HG03432 (cell line): ENCODE measurements around the gene KIF12.

ENCODE experiments used
- ATAC-seq: cut with Tn5 transposase; IDR thresholded peaks from one replicate; pipeline ENCODE4 v1.9.1; 2021; ENCODE audit warnings: mild to moderate bottlenecking, moderate library complexity; ENCODE audit not compliant: unreplicated experiment

Gene KIF12

GRCh38 chr9:114107286-114108001, 8.4 kb upstream of the KIF12 start:
- ATAC-seq, result no peak

- ATAC-seq, result no peak
Observed at GRCh38 chr9:114105236-114105635, 6.1 kb upstream of the KIF12 start.

- no peak for ATAC-seq
Observed at GRCh38 chr9:114102484-114102883, 3.4 kb upstream of the KIF12 start.

GRCh38 chr9:114100536-114100935, 1.4 kb upstream of the KIF12 start:
- ATAC-seq, result no peak

- no peak for ATAC-seq
Observed at GRCh38 chr9:114099669-114100270, 678 bp upstream of the KIF12 start.

- ATAC-seq, result no peak
Observed at GRCh38 chr9:114098021-114098935, 814 bp downstream of the KIF12 start.

GRCh38 chr9:114097613-114098020, 1.5 kb downstream of the KIF12 start:
- no peak for ATAC-seq

- no peak for ATAC-seq
Observed at GRCh38 chr9:114096866-114097612, 2.1 kb downstream of the KIF12 start.

GRCh38 chr9:114096041-114096511, 3.0 kb downstream of the KIF12 start:
- ATAC-seq, result no peak

GRCh38 chr9:114094971-114095370, 4.1 kb downstream of the KIF12 start:
- no peak for ATAC-seq

- ATAC-seq, result no peak
Observed at GRCh38 chr9:114093761-114094505, 5.2 kb downstream of the KIF12 start.

- ATAC-seq, result no peak
Observed at GRCh38 chr9:114093031-114093471, 6.0 kb downstream of the KIF12 start.

- ATAC-seq, result no peak
Observed at GRCh38 chr9:114092336-114092735, 6.8 kb downstream of the KIF12 start.

- ATAC-seq, result no peak
Observed at GRCh38 chr9:114091711-114092110, 7.4 kb downstream of the KIF12 start.

- ATAC-seq, result no peak
Observed at GRCh38 chr9:114090798-114091197, 8.3 kb downstream of the KIF12 start.

- ATAC-seq, result no peak
Observed at GRCh38 chr9:114089206-114089840, 9.8 kb downstream of the KIF12 start.

- ATAC-seq, result no peak
Observed at GRCh38 chr9:114088571-114089170, 10.4 kb downstream of the KIF12 start.

- no peak for ATAC-seq
Observed at GRCh38 chr9:114087721-114088120, 11.4 kb downstream of the KIF12 start.

GRCh38 chr9:114086607-114087006, 12.5 kb downstream of the KIF12 start:
- ATAC-seq, result no peak
